ENCODE measurements around the gene ANKRD2. TPM values are rescaled to one million over a fixed set of nuclear protein-coding genes. Genes with fewer than 3 reads are reported as not detected.
A peak's percentile ranks its signal among the peaks of the same experiment; 100 is the strongest.

The ANKRD2 gene
- total RNA-seq, 4 donors from 2014 or later = 0.79 TPM; not detected in 3

DNA sequence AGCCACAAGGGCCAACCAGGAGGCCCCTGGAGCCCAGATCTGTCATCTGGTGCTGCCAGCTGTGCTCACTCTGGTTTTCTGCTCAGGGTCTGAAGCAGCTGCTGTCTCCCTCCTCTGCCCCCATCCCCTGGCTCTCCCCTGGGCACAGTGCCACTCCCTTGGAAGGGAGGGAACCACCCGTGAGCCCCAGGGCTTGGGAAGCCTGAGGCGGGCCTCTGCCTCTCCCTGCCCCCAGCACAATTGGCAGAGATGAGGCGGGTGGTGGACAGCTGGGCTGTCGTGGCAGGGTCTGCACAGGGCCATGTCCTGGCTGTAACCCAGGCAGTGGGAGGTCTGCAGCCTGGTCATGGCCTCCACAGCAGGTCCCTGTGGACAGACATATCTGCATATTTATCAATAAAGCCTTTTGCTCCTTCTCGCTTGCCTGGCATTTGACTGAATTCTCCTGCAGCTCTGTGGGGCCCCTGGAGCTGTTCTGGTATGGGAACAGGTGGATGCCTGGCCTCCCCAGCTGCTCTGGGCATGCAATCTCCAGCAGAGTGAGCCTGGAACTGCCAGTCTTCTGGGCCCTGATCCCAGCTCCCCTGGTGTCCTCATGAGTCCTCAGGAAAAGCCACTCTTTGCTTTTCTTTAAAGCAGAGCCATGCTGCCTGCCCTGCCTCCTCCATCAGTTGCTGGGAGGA, 1.6 kb upstream of the ANKRD2 start:
- H3K27ac ChIP-seq = peak overlapping the region; percentile 71 to 94 (median 82)
- intact Hi-C loops (cut with DNase I) = no loop called here

GRCh38 chr10:97571622-97572021, 957 bp upstream of the ANKRD2 start:
- no peak for DNase-seq
- TF ChIP-seq CTCF (IDR thresholded peaks at IDR 0.05) (no peak), POLR2A (IDR thresholded peaks at IDR 0.05) (no peak)
- H3K36me3 ChIP-seq = peaks cover 0 to 36% (median 0%) of the 10 kb centered on the region in 3 donors
- H3K9me3 ChIP-seq = no peaks in the 10 kb centered on the region
- no peak overlapping the region for H3K4me3 ChIP-seq
- intact Hi-C loops (cut with DNase I) = no loop called here
- peak overlapping the region; percentile 89 to 94 (median 92) for H3K27ac ChIP-seq
- no peaks in the 10 kb centered on the region for H3K27me3 ChIP-seq
- peaks cover 23 to 55% (median 34%) of the 10 kb centered on the region in 3 donors for H3K4me1 ChIP-seq
- WGBS, 2 donors = 47 to 56% methylated on average over 3 of the region's 3 CpGs

More for the DNA sequence above, 1.6 kb upstream of the ANKRD2 start:
- Histone ChIP-seq H3K4me3 (no peak overlapping the region), H3K9me3 (no peaks in the 10 kb centered on the region), H3K36me3 (peaks cover 0 to 36% (median 0%) of the 10 kb centered on the region in 3 donors), H3K27me3 (no peaks in the 10 kb centered on the region), H3K4me1 (peaks cover 23 to 61% (median 40%) of the 10 kb centered on the region in 3 donors)
- TF ChIP-seq POLR2A (IDR thresholded peaks at IDR 0.05) (no peak), CTCF (IDR thresholded peaks at IDR 0.05) (no peak)
- no peak for DNase-seq
- 33% methylated on average over 1 of the region's 5 CpGs; no CpG with 5 or more reads in 1 of the 2 donors for WGBS, 2 donors

- H3K9me3 ChIP-seq = no peaks in the 10 kb centered on the region
- intact Hi-C loops (cut with DNase I) = no loop called here
- WGBS, 2 donors = 89% methylated on average over 2 of the region's 2 CpGs; no CpG with 5 or more reads in 1 of the 2 donors
- H3K27me3 ChIP-seq = peaks cover 0 to 4% (median 0%) of the 10 kb centered on the region in 4 donors
- H3K4me3 ChIP-seq = no peak overlapping the region
- no peak for DNase-seq
- H3K4me1 ChIP-seq = peaks cover 23 to 55% (median 34%) of the 10 kb centered on the region in 3 donors
- peak overlapping the region in 3 of 4 donors; percentile 89 to 94 (median 92) for H3K27ac ChIP-seq
- TF ChIP-seq CTCF (IDR thresholded peaks at IDR 0.05) (no peak), POLR2A (IDR thresholded peaks at IDR 0.05) (no peak)
- peaks cover 0 to 34% (median 0%) of the 10 kb centered on the region in 3 donors for H3K36me3 ChIP-seq
Observed at GRCh38 chr10:97573021-97573420, 442 bp downstream of the ANKRD2 start.

GRCh38 chr10:97573672-97574071, 1.1 kb downstream of the ANKRD2 start:
- DNase-seq = no peak
- intact Hi-C loops (cut with DNase I) = no loop called here
- no peak overlapping the region for H3K27ac ChIP-seq

More at GRCh38 chr10:97573672-97574071, 1.1 kb downstream of the ANKRD2 start:
- TF ChIP-seq CTCF (IDR thresholded peaks at IDR 0.05) = no peak
- TF ChIP-seq POLR2A (IDR thresholded peaks at IDR 0.05) = no peak
- Histone ChIP-seq H3K36me3 (peaks cover 0 to 27% (median 0%) of the 10 kb centered on the region in 3 donors), H3K4me3 (no peak overlapping the region), H3K27me3 (peaks cover 0 to 7% (median 0%) of the 10 kb centered on the region in 4 donors), H3K9me3 (no peaks in the 10 kb centered on the region), H3K4me1 (peaks cover 23 to 55% (median 34%) of the 10 kb centered on the region in 3 donors)
- WGBS, 2 donors = 31 to 69% methylated on average over 2 of the region's 2 CpGs
